ENCODE data around the gene ACTR3. TPM values are rescaled to one million over a fixed set of nuclear protein-coding genes. Genes with fewer than 3 reads are reported as not detected.

ACTR3 gene
- polyA plus RNA-seq, 1 experiment = 340 TPM

DNA sequence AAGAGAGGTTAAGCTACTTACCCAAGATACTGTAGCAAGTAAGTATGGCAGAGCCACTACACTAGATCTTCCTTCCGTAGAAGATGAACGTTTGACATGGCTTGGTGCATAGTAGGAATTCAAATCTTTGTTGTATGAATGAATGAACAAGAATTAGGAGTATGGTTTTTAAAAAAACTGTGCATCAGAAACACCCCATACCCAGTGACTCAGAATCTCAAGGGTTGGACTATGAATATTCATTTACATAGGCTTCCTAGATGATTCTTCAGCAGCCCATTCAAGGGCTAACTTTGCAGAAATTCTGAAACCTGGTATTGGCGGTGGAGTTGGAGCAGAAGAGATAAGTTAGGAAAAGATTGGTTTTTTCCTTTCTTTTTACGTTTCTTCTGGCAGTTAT is 5.4 kb downstream of the ACTR3 start:
- ChIA-PET CTCF (no interaction called here), POLR2A (no interaction called here)
- H3K4me3 ChIP-seq (ENCODE audit: low read depth, low read length) = no peak overlapping the region
- no peaks in the 10 kb centered on the region for H3K36me3 ChIP-seq (ENCODE audit: control insufficient read depth, insufficient read depth, low read length)
- no peak for TF ChIP-seq CTCF (IDR thresholded peaks at IDR 0.05; ENCODE audit: insufficient read depth, low read depth, low read length)
- no peaks in the 10 kb centered on the region for H3K27me3 ChIP-seq (ENCODE audit: control insufficient read depth, insufficient read depth, low read length)
- no peak for DNase-seq (ENCODE audit: low read depth)

DNA sequence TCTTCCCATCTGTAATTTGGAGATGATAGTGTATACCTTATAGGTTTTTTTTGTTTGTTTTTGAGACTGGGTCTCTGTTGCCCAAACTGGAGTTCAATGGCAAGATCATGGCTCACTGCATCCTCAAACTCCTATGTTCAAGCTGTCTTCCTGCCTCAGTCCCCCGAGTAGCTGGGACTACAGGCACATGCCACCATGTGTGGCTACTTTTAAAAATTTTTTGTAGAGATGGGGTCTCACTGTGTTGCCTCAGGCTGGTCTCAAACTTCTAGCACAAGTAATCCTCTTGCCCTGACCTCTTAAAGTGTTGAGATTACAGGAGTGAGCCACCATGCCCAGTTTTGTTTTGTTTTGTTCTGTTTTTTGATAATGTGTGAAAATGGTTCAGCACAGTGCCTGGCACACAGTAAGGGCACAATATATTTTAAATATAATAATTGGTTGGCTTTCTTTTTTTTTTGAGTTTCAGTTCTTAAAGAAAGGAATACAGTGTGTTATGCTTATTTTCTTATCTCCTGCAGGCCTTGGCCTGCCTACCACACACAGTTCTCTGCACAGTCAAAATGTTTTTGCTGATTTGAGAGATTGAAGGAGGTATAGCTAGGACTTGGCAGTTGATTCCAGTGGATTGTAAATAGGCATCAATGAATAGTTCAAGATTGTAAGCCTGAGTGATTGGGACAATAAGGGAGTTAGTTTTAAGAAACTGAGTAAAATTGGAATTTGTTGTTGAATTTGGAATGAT is 6.1 kb downstream of the ACTR3 start:
- DNase-seq (ENCODE audit: low read depth) = no peak
- no peak for TF ChIP-seq CTCF (IDR thresholded peaks at IDR 0.05; ENCODE audit: insufficient read depth, low read depth, low read length)
- Histone ChIP-seq H3K36me3 (ENCODE audit: control insufficient read depth, insufficient read depth, low read length) (no peaks in the 10 kb centered on the region), H3K27me3 (ENCODE audit: control insufficient read depth, insufficient read depth, low read length) (no peaks in the 10 kb centered on the region), H3K4me3 (ENCODE audit: low read depth, low read length) (no peak overlapping the region)
- POLR2A ChIA-PET = interaction anchor here (1.1 kb wide), 1 partner anchor 139 kb away, joined by 3 read pairs; the partner anchor contains the start of gene SLC35F5
- CTCF ChIA-PET = interaction anchor here (0.9 kb wide), 1 partner anchor 11 kb away, joined by 3 read pairs; no protein-coding TSS in a partner anchor

DNA sequence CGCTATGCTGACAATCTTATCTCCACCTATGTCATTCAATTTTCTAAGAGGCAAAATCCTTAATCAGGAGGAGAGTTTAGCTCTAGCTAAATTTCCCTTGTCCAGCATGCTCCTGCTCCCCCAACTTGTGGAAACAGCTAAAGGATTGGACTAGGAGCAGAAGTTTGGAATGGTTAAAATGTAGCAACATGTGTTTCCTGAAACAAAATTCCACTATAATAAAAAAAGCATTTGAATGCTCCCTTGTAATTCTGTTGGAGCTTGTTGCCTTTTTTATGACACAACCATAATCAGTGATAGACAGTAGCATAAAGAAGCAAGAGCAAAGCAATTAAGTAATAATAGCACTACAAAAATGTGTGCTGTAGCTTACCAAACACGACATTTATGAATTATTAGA is 6.9 kb downstream of the ACTR3 start:
- Histone ChIP-seq H3K27me3 (ENCODE audit: control insufficient read depth, insufficient read depth, low read length) (no peaks in the 10 kb centered on the region), H3K4me3 (ENCODE audit: low read depth, low read length) (no peak overlapping the region), H3K36me3 (ENCODE audit: control insufficient read depth, insufficient read depth, low read length) (no peaks in the 10 kb centered on the region)
- CTCF ChIA-PET = interaction anchor here (0.9 kb wide), 1 partner anchor 10 kb away, joined by 3 read pairs; no protein-coding TSS in a partner anchor
- POLR2A ChIA-PET = interaction anchor here (0.5 to 1.1 kb wide), 2 partner anchors 140 to 204 kb away, joined by 3 read pairs; partner anchors contain the start of gene SLC35F5
- peak; percentile 40 for DNase-seq (ENCODE audit: low read depth)
- no peak for TF ChIP-seq CTCF (IDR thresholded peaks at IDR 0.05; ENCODE audit: insufficient read depth, low read depth, low read length)

- no peak for TF ChIP-seq CTCF (IDR thresholded peaks at IDR 0.05; ENCODE audit: insufficient read depth, low read depth, low read length)
- POLR2A ChIA-PET = interaction anchor here (0.7 kb wide), 1 partner anchor 9 kb away, joined by 7 read pairs; the partner anchor contains the start of gene ACTR3
- H3K27me3 ChIP-seq (ENCODE audit: control insufficient read depth, insufficient read depth, low read length) = no peaks in the 10 kb centered on the region
- CTCF ChIA-PET = no interaction called here
- no peak overlapping the region for H3K4me3 ChIP-seq (ENCODE audit: low read depth, low read length)
- H3K36me3 ChIP-seq (ENCODE audit: control insufficient read depth, insufficient read depth, low read length) = no peaks in the 10 kb centered on the region
- no peak for DNase-seq (ENCODE audit: low read depth)
Observed at GRCh38 chr2:113898081-113898480, 8.2 kb downstream of the ACTR3 start.

DNA sequence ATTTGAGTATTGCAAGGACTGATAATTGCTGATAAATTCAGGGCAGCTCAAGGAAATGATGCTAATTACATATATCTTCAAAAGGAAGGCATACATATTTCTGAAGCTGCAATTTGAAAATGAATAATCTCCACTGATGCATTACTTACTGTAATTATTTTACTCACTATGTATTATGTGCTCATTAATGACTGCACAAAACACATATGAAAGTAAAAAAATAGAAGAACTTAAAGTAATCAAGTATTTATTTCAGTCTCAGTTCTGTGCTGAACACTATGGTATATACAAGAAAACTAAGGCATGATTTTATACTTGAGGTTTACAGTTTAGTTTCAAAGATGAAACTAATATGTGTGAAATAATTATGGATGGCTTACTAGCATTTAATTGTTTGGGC is 9.3 kb downstream of the ACTR3 start:
- POLR2A ChIA-PET = interaction anchor here (0.6 kb wide), 1 partner anchor 47 kb away, joined by 3 read pairs; no protein-coding TSS in a partner anchor
- Histone ChIP-seq H3K36me3 (ENCODE audit: control insufficient read depth, insufficient read depth, low read length) (no peaks in the 10 kb centered on the region), H3K4me3 (ENCODE audit: low read depth, low read length) (no peak overlapping the region), H3K27me3 (ENCODE audit: control insufficient read depth, insufficient read depth, low read length) (no peaks in the 10 kb centered on the region)
- no peak for DNase-seq (ENCODE audit: low read depth)
- TF ChIP-seq CTCF (IDR thresholded peaks at IDR 0.05; ENCODE audit: insufficient read depth, low read depth, low read length) = no peak
- CTCF ChIA-PET = no interaction called here

All from BJ (cell line).